ENCODE measurements around the gene PXMP4.

Gene PXMP4

GRCh38 chr20:33732166-33732970 is 12.3 kb upstream of the PXMP4 start:
- peak; percentile 52 to 75 (median 69) for DNase-seq (ENCODE audit: low read depth in 2 of 3, low spot score in 2 of 3)

GRCh38 chr20:33731693-33732165 is 11.6 kb upstream of the PXMP4 start, which contains the start of gene ZNF341:
Gene ZNF341, plus strand, starts transcription at chr20:33731996. Its CDS starts 26 bp downstream, at chr20:33732022.
- peak; percentile 77 to 85 (median 78) for DNase-seq (ENCODE audit: low read depth in 2 of 3, low spot score in 2 of 3)

GRCh38 chr20:33730946-33731692 is 11.0 kb upstream of the PXMP4 start:
- DNase-seq (ENCODE audit: low read depth in 2 of 3, low spot score in 2 of 3), result peak in 1 of 3 experiments; percentile 4

GRCh38 chr20:33729101-33729500 is 9.0 kb upstream of the PXMP4 start:
- DNase-seq (ENCODE audit: low read depth in 2 of 3, low spot score in 2 of 3), result no peak

GRCh38 chr20:33728463-33728862 is 8.4 kb upstream of the PXMP4 start:
- no peak for DNase-seq (ENCODE audit: low read depth in 2 of 3, low spot score in 2 of 3)

- DNase-seq (ENCODE audit: low read depth in 2 of 3, low spot score in 2 of 3), result no peak
Measured at GRCh38 chr20:33727806-33728205, 7.7 kb upstream of the PXMP4 start.

GRCh38 chr20:33727115-33727479 is 7.0 kb upstream of the PXMP4 start:
- DNase-seq (ENCODE audit: low read depth in 2 of 3, low spot score in 2 of 3), result no peak

GRCh38 chr20:33725607-33726264 is 5.6 kb upstream of the PXMP4 start:
- no peak for DNase-seq (ENCODE audit: low read depth in 2 of 3, low spot score in 2 of 3)

- no peak for DNase-seq (ENCODE audit: low read depth in 2 of 3, low spot score in 2 of 3)
Measured at GRCh38 chr20:33724439-33725094, 4.5 kb upstream of the PXMP4 start.

GRCh38 chr20:33721391-33722140 is 1.5 kb upstream of the PXMP4 start:
- no peak for DNase-seq (ENCODE audit: low read depth in 2 of 3, low spot score in 2 of 3)

GRCh38 chr20:33719277-33719988 is 677 bp downstream of the PXMP4 start:
- no peak for DNase-seq (ENCODE audit: low read depth in 2 of 3, low spot score in 2 of 3)

GRCh38 chr20:33716498-33716897 is 3.6 kb downstream of the PXMP4 start:
- DNase-seq (ENCODE audit: low read depth in 2 of 3, low spot score in 2 of 3), result no peak

- no peak for DNase-seq (ENCODE audit: low read depth in 2 of 3, low spot score in 2 of 3)
Measured at GRCh38 chr20:33713865-33714367, 6.2 kb downstream of the PXMP4 start.

- DNase-seq (ENCODE audit: low read depth in 2 of 3, low spot score in 2 of 3), result no peak
Measured at GRCh38 chr20:33711446-33711738, 8.7 kb downstream of the PXMP4 start.

- DNase-seq (ENCODE audit: low read depth in 2 of 3, low spot score in 2 of 3), result no peak
Measured at GRCh38 chr20:33710681-33711445, 9.2 kb downstream of the PXMP4 start.

GRCh38 chr20:33709905-33710541 is 10.1 kb downstream of the PXMP4 start:
- no peak for DNase-seq (ENCODE audit: low read depth in 2 of 3, low spot score in 2 of 3)

- DNase-seq (ENCODE audit: low read depth in 2 of 3, low spot score in 2 of 3), result no peak
Measured at GRCh38 chr20:33709398-33709797, 10.7 kb downstream of the PXMP4 start.

- no peak for DNase-seq (ENCODE audit: low read depth in 2 of 3, low spot score in 2 of 3)
Measured at GRCh38 chr20:33707668-33708067, 12.4 kb downstream of the PXMP4 start.

Measured in activated CD8-positive, alpha-beta memory T cell treated with anti-CD3 and anti-CD28 coated beads for 48 hours (primary cell).